Measurements from ENCODE around the gene SDR42E1.

The SDR42E1 gene

DNA sequence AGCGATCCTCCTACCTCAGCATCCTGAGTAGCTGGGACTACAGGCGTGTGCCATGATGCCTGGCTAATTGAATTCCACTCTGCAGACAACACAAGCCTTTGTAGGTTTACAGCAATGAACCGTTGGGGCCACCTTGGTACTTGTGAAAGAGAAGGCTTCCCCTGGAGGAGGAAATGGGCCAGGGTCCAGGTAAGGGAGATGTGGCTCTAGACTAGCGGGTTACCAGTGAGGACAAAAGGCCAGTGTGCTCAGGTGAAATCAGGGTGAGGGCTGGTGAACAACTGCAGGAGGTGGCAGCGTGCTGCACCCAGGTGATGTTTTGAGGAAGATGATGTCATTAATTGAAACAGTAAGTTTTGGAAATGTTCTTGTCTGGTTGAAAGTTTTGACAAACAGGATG lies 6.7 kb downstream of the SDR42E1 start:
- TF ChIP-seq, protein P1, sequence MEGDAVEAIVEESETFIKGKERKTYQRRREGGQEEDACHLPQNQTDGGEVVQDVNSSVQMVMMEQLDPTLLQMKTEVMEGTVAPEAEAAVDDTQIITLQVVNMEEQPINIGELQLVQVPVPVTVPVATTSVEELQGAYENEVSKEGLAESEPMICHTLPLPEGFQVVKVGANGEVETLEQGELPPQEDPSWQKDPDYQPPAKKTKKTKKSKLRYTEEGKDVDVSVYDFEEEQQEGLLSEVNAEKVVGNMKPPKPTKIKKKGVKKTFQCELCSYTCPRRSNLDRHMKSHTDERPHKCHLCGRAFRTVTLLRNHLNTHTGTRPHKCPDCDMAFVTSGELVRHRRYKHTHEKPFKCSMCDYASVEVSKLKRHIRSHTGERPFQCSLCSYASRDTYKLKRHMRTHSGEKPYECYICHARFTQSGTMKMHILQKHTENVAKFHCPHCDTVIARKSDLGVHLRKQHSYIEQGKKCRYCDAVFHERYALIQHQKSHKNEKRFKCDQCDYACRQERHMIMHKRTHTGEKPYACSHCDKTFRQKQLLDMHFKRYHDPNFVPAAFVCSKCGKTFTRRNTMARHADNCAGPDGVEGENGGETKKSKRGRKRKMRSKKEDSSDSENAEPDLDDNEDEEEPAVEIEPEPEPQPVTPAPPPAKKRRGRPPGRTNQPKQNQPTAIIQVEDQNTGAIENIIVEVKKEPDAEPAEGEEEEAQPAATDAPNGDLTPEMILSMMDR (IDR thresholded peaks at IDR 0.05; ENCODE audit: low read depth, low read length, missing control alignments): no peak
- in situ Hi-C loops (cut with HindIII; ENCODE audit: low sequenced_read_pairs): no loop called here
- no peak for DNase-seq (ENCODE audit: low read depth)
- no peak overlapping the region for H3K4me3 ChIP-seq (ENCODE audit: low read depth, low read length)

DNA sequence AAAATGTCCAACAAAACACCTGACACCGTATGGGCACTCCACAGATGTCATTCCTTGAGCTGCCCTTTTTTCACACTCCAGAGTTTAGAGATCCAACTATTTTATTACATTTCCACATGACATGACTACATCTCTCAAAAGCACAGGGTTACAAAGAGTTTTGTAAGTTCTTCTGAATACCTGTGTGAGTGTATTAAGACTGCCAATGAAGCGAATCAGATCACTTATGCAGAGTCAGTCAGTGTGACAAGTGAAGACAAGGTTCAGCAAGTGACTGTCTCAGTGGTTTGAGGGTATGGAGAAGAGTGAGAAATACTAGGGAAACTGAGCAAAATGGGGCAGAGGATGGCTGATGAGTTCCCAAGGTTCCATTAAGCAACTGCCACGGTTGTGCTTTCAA lies 8.4 kb downstream of the SDR42E1 start:
- no peak overlapping the region for H3K4me3 ChIP-seq (ENCODE audit: low read depth, low read length)
- in situ Hi-C loops (cut with HindIII; ENCODE audit: low sequenced_read_pairs): no loop called here
- no peak for DNase-seq (ENCODE audit: low read depth)
- TF ChIP-seq, protein P1 (IDR thresholded peaks at IDR 0.05; ENCODE audit: low read depth, low read length, missing control alignments): no peak

DNA sequence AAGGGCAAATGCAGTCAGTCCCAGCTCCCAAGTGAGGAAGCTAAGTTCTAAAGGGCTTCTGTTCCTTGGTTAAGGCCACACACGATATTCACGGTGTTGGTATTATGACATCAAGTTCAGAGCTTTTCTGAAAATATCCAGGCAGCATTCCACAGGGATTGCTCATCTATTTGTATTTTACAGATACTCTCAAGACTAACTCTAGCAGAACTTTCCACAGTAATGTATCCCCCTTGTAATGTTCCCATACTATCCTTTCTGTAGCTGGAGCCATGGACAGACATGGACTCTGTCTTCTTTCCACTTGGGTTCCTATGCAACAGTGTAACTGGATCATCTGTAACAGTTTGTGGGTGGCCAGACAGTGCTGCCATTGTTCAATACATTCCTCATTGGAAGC lies 13.5 kb downstream of the SDR42E1 start:
- no peak overlapping the region for H3K4me3 ChIP-seq (ENCODE audit: low read depth, low read length)
- DNase-seq (ENCODE audit: low read depth): peak; percentile 66
- TF ChIP-seq, protein P1 (IDR thresholded peaks at IDR 0.05; ENCODE audit: low read depth, low read length, missing control alignments): no peak
- in situ Hi-C loops (cut with HindIII; ENCODE audit: low sequenced_read_pairs): no loop called here

DNA sequence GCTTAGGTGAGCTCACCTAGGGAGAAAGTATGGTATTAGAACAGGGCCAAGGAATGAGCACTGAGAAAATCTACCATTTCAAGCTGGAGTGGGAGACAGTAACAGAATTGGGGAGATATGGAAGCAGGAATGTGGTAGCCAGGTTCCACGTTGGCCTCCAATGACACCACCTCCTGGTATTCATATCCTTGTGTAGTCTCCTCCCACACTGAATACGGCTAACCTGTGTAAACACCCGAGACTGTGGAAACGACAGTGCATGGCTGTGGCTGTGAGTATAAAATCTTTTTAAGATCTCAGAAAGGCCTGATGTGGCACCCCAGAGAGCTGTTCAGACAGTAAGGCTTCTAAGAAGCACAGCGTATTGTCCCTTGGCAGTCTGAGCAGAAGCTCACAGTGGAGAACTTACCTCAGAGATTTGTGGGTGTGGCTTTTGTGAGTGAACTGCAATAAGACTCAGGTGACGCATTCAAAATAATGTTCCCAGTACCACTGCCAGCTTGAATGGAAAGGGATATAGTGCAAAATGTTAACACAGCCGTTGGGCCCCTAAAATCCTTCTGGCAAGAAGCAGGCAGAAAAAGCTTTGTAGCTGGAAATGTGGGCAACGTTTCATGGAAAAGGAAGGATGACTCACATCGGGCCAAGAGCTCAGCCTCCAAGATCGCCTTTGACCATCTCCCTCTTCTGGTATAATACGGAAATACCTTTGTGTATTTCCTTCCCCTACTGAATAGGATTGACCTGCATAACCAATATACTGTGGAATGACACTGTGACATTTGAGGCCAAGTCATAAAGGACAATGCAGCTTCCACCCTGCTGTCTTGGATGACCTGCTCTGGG lies 14.4 kb downstream of the SDR42E1 start:
- TF ChIP-seq, protein P1 (IDR thresholded peaks at IDR 0.05; ENCODE audit: low read depth, low read length, missing control alignments): peak; percentile 54
- peak; percentile 64 for DNase-seq (ENCODE audit: low read depth)
- in situ Hi-C loops (cut with HindIII; ENCODE audit: low sequenced_read_pairs): no loop called here
- no peak overlapping the region for H3K4me3 ChIP-seq (ENCODE audit: low read depth, low read length)

DNA sequence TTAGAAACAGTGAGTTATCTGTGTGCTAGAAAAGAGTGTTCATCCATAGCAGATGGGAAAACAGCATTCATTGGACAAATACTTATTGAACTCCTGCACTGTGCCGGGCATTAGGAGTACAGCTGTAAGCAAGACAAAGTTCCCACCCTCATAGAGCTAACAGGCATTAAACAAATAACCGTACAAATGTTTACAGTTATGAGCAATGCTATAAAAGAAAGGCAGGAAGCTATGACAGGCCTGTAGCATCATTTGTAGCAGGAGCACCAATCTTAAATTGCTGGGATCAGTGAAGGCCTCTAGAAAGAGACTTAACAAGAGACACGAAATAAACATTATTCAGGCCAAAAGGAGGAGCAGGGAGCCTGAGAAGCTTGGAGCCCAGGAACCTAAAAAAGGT lies 15.6 kb downstream of the SDR42E1 start:
- TF ChIP-seq, protein P1 (IDR thresholded peaks at IDR 0.05; ENCODE audit: low read depth, low read length, missing control alignments): no peak
- no peak overlapping the region for H3K4me3 ChIP-seq (ENCODE audit: low read depth, low read length)
- in situ Hi-C loops (cut with HindIII; ENCODE audit: low sequenced_read_pairs): no loop called here
- DNase-seq (ENCODE audit: low read depth): no peak

DNA sequence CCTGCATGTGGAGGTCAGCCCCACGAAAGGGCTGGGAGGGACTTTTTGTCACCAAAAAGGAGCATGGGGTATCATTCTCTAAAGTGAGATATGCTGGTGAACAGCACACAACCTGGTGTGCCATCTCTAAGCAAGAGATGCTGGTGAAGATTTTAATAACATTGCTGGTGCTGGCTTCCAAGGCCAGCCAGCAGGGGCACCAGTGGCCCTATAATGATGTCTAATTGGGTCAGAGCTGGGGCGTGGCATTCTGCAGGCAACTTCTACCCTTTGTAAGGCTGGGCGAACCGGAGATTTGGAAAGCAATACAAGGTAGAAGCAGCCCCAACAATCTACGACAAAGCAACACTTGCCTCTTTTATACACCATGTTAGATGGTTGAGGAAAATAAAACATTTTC lies 16.8 kb downstream of the SDR42E1 start:
- no peak for DNase-seq (ENCODE audit: low read depth)
- in situ Hi-C loops (cut with HindIII; ENCODE audit: low sequenced_read_pairs): no loop called here
- TF ChIP-seq, protein P1 (IDR thresholded peaks at IDR 0.05; ENCODE audit: low read depth, low read length, missing control alignments): no peak
- H3K4me3 ChIP-seq (ENCODE audit: low read depth, low read length): no peak overlapping the region

All from astrocyte of the cerebellum (primary cell).